GM23338 (cell line): Measurements from ENCODE around the gene BAZ1B. TPM values are rescaled to one million over a fixed set of nuclear protein-coding genes. Genes with fewer than 3 reads are reported as not detected.

Experiments used
- ATAC-seq: fragments of 200-7000 bp; cut with Tn5 transposase; 3 replicates; pipeline ENCODE4 v1.9.1; 2020
- DNase-seq: peaks from one replicate; pipeline ENCODE4 v3.0.0-alpha.2; 2015; ENCODE audit warnings: low spot score
- H2AFZ ChIP-seq: fragments of 200-600 bp; sonication (generic); 2 replicates; pipeline ENCODE4 v1.8.0; 2016; ENCODE audit warnings: antibody characterized with exemption, mild to moderate bottlenecking, moderate library complexity
- H3F3A ChIP-seq: fragments of 200-600 bp; sonication (generic); replicated peaks from 2 replicates; pipeline ENCODE4 v1.8.0; 2017; ENCODE audit warnings: antibody characterized with exemption, mixed run types, low read depth
- H3K27ac ChIP-seq: fragments of 200-600 bp; sonication (generic); 2 replicates; pipeline ENCODE4 v1.6.1; 2016; ENCODE audit warnings: low read depth
- H3K27me3 ChIP-seq: fragments of 200-600 bp; sonication (generic); 2 replicates; pipeline ENCODE4 v1.8.0; 2016; ENCODE audit warnings: mild to moderate bottlenecking, mixed run types, moderate library complexity; ENCODE audit not compliant: insufficient read depth
- H3K36me3 ChIP-seq: fragments of 200-600 bp; sonication (generic); 2 replicates; pipeline ENCODE4 v1.8.0; 2016; ENCODE audit warnings: mild to moderate bottlenecking; ENCODE audit not compliant: insufficient read depth
- H3K4me1 ChIP-seq: fragments of 200-600 bp; sonication (generic); 2 replicates; pipeline ENCODE4 v1.8.0; 2016; ENCODE audit warnings: mild to moderate bottlenecking, moderate library complexity; ENCODE audit not compliant: insufficient read depth
- H3K4me2 ChIP-seq: fragments of 200-600 bp; sonication (generic); 2 replicates; pipeline ENCODE4 v1.7.1; 2017; ENCODE audit warnings: mixed run types
- H3K4me3 ChIP-seq: fragments of 200-600 bp; sonication (generic); 2 replicates; pipeline ENCODE4 v1.6.1; 2016; ENCODE audit warnings: mixed run types
- H3K79me2 ChIP-seq: fragments of 200-600 bp; sonication (generic); replicated peaks from 2 replicates; pipeline ENCODE4 v1.8.0; 2017; ENCODE audit warnings: mild to moderate bottlenecking; ENCODE audit not compliant: insufficient read depth
- H3K9me2 ChIP-seq: fragments of 200-600 bp; sonication (generic); 2 replicates; pipeline ENCODE4 v1.8.0; 2017; ENCODE audit not compliant: insufficient read depth
- H4K20me1 ChIP-seq: fragments of 200-600 bp; sonication (generic); replicated peaks from 2 replicates; pipeline ENCODE4 v1.8.0; 2017; ENCODE audit warnings: mild to moderate bottlenecking; ENCODE audit not compliant: insufficient read depth
- H3K27ac Mint-ChIP-seq: 2 replicates; pipeline ENCODE4 v1.8.0; 2020; ENCODE audit warnings: inconsistent platforms, mild to moderate bottlenecking, moderate library complexity, mixed read lengths
- H3K27me3 Mint-ChIP-seq: 3 replicates; pipeline ENCODE4 v1.8.0; 2022; ENCODE audit warnings: low read depth, mild to moderate bottlenecking, moderate library complexity, mixed read lengths, inconsistent platforms; ENCODE audit not compliant: insufficient read depth, poor library complexity
- H3K36me3 Mint-ChIP-seq: 3 replicates; pipeline ENCODE4 v1.8.0; 2021; ENCODE audit warnings: low read depth, mild to moderate bottlenecking, inconsistent platforms, moderate library complexity, mixed read lengths
- H3K4me1 Mint-ChIP-seq: 3 replicates; pipeline ENCODE4 v1.8.0; 2020; ENCODE audit warnings: mild to moderate bottlenecking, inconsistent platforms, mixed read lengths
- H3K4me3 Mint-ChIP-seq: 3 replicates; pipeline ENCODE4 v1.8.0; 2021; ENCODE audit warnings: moderate library complexity, mild to moderate bottlenecking, inconsistent platforms, mixed read lengths
- H3K9me3 Mint-ChIP-seq: 3 replicates; pipeline ENCODE4 v1.8.0; 2020; ENCODE audit warnings: moderate library complexity, mild to moderate bottlenecking, inconsistent platforms, mixed read lengths
- CREB1 ChIP-seq: fragments of 250-450 bp; sonication (Bioruptor Pico); IDR thresholded peaks from 2 replicates; pipeline ENCODE4 v1.5.0; 2020; ENCODE audit warnings: low read depth, mild to moderate bottlenecking, moderate library complexity
- CTCF ChIP-seq, 2 experiments: fragments of 200-600 bp in 1 of 2; sonication (generic) in 1 of 2; conservative IDR thresholded peaks; 2 replicates each; pipeline versions ENCODE4 v1.5.1 to v1.6.1; 2016 to 2017; ENCODE audit warnings: antibody characterized with exemption in 2 of 2, low read depth in 2 of 2, mild to moderate bottlenecking in 2 of 2, moderate library complexity in 1 of 2
- EZH2 ChIP-seq: fragments of 200-600 bp; sonication (generic); IDR thresholded peaks from one replicate; pipeline ENCODE4 v1.8.0; 2017; ENCODE audit warnings: antibody characterized with exemption, mild to moderate bottlenecking, low read depth; ENCODE audit not compliant: unreplicated experiment
- JUNB ChIP-seq: IDR thresholded peaks from one replicate; pipeline ENCODE4 v1.6.1; 2016; ENCODE audit warnings: antibody characterized with exemption; ENCODE audit not compliant: unreplicated experiment
- REST ChIP-seq: IDR thresholded peaks from one replicate; pipeline ENCODE4 v1.6.1; 2018; ENCODE audit warnings: antibody characterized with exemption; ENCODE audit not compliant: unreplicated experiment
- ZNF114 ChIP-seq: fragments of 250-450 bp; sonication (Bioruptor Pico); IDR thresholded peaks from 2 replicates; pipeline ENCODE4 v1.5.0; 2020; ENCODE audit warnings: mild to moderate bottlenecking, moderate library complexity
- ZNF331 ChIP-seq: fragments of 250-450 bp; sonication (Bioruptor Pico); IDR thresholded peaks from 2 replicates; pipeline ENCODE4 v1.5.0; 2020; ENCODE audit warnings: low read depth, mild to moderate bottlenecking, moderate library complexity
- ZNF462 ChIP-seq: fragments of 250-450 bp; sonication (Bioruptor Pico); IDR thresholded peaks from 2 replicates; pipeline ENCODE4 v1.5.0; 2020; ENCODE audit warnings: mild to moderate bottlenecking, moderate library complexity
- polyA plus RNA-seq: library from polyadenylated mRNA; unstranded; fragments of >200 nt; fragmentation: Nextera tagmentation; extraction: Ambion mirVana; gene quantifications from 2 replicates; pipeline ENCODE4 v1.2.1, GENCODE V29; 2016
- total RNA-seq: library from RNA; depleted of rRNA; stranded (reverse); fragments of >200 nt; shearing (Covaris generic); gene quantifications from 2 replicates; pipeline ENCODE4 v1.2.3, GENCODE V29; 2014

BAZ1B gene
- total and polyA plus RNA-seq, 2 experiments from 2014 or later = 40.4 to 70.7 TPM

GRCh38 chr7:73489976-73490375, 32.1 kb downstream of the BAZ1B start:
- no peak overlapping the region for H3K27ac Mint-ChIP-seq
- no peak overlapping the region for H3K27ac ChIP-seq
- no peak overlapping the region for H3K4me3 ChIP-seq
- H3K9me2 ChIP-seq = no peaks in the 10 kb centered on the region
- H3K9me3 Mint-ChIP-seq = no peaks in the 10 kb centered on the region
- peaks cover 79% of the 10 kb centered on the region for H3K36me3 Mint-ChIP-seq
- DNase-seq (no peak), ATAC-seq (no peak)
- no peak for TF ChIP-seq EZH2
- TF ChIP-seq JUNB = no peak
- no peak for TF ChIP-seq CREB1 (CRISPR knock-in tag)
- no peak for TF ChIP-seq ZNF331
- no peak for TF ChIP-seq REST
- no peak for TF ChIP-seq CTCF (conservative IDR thresholded peaks at IDR 0.05; ENCODE audit: low read depth in 2 of 2)
- no peak for TF ChIP-seq ZNF114
- TF ChIP-seq ZNF462 (CRISPR knock-in tag) = no peak
- no peaks in the 10 kb centered on the region for H3K27me3 Mint-ChIP-seq
- H4K20me1 ChIP-seq = peaks cover 21% of the 10 kb centered on the region
- H2AFZ ChIP-seq = no peak overlapping the region
- no peaks in the 10 kb centered on the region for H3F3A ChIP-seq
- H3K4me2 ChIP-seq = no peak overlapping the region
- no peaks in the 10 kb centered on the region for H3K27me3 ChIP-seq
- H3K4me1 ChIP-seq = no peaks in the 10 kb centered on the region
- H3K4me3 Mint-ChIP-seq = no peak overlapping the region
- peaks cover 86% of the 10 kb centered on the region for H3K79me2 ChIP-seq
- no peaks in the 10 kb centered on the region for H3K4me1 Mint-ChIP-seq
- H3K36me3 ChIP-seq = peaks cover 69% of the 10 kb centered on the region
